Measurements from ENCODE around the gene CES5A. TPM values are rescaled to one million over a fixed set of nuclear protein-coding genes. Genes with fewer than 3 reads are reported as not detected.

Gene CES5A
- total and polyA plus RNA-seq, 2 donors (not counting 1 experiment from before 2014, with no cell fraction given) = not detected

- H3K9me3 Mint-ChIP-seq (ENCODE audit: insufficient read depth) = peaks cover 12% of the 10 kb centered on the region
- intact Hi-C loops (cut with micrococcal nuclease) = no loop called here
- no peaks in the 10 kb centered on the region for H3K4me1 ChIP-seq (ENCODE audit: control insufficient read depth in 2 of 2, insufficient read depth in 2 of 2, low read length in 2 of 2)
- no peak overlapping the region for H3K9ac ChIP-seq (ENCODE audit: low read length)
- no peaks in the 10 kb centered on the region for H4K20me1 ChIP-seq (ENCODE audit: control insufficient read depth, insufficient read depth, low read length, poor library complexity, severe bottlenecking)
- no peak for DNase-seq
- no peak for ATAC-seq (ENCODE audit: low read depth)
- POLR2A ChIA-PET = no interaction called here
- H2AFZ ChIP-seq (ENCODE audit: insufficient read depth, low read depth, low read length, poor library complexity, severe bottlenecking) = no peak overlapping the region
- H3K79me2 ChIP-seq (ENCODE audit: control insufficient read depth, insufficient read depth, low read length) = no peaks in the 10 kb centered on the region
- H3K9me3 ChIP-seq (ENCODE audit: control extremely low read depth in 1 of 3, control insufficient read depth in 2 of 3, insufficient read depth in 1 of 3, low read length in 2 of 3) = peaks cover 5 to 17% (median 7%) of the 10 kb centered on the region in 3 donors
- H3K4me3 ChIP-seq (ENCODE audit: control extremely low read depth in 1 of 5, extremely low read depth in 1 of 5, insufficient read depth in 1 of 5, low read depth in 2 of 5, low read length in 4 of 5) = no peak overlapping the region
- no peak overlapping the region for H3K27ac Mint-ChIP-seq
- TF ChIP-seq EZH2 (IDR thresholded peaks at IDR 0.05; ENCODE audit: borderline replicate concordance, insufficient read depth, low read depth, low read length, poor library complexity, severe bottlenecking) = no peak
- TF ChIP-seq, protein P1, sequence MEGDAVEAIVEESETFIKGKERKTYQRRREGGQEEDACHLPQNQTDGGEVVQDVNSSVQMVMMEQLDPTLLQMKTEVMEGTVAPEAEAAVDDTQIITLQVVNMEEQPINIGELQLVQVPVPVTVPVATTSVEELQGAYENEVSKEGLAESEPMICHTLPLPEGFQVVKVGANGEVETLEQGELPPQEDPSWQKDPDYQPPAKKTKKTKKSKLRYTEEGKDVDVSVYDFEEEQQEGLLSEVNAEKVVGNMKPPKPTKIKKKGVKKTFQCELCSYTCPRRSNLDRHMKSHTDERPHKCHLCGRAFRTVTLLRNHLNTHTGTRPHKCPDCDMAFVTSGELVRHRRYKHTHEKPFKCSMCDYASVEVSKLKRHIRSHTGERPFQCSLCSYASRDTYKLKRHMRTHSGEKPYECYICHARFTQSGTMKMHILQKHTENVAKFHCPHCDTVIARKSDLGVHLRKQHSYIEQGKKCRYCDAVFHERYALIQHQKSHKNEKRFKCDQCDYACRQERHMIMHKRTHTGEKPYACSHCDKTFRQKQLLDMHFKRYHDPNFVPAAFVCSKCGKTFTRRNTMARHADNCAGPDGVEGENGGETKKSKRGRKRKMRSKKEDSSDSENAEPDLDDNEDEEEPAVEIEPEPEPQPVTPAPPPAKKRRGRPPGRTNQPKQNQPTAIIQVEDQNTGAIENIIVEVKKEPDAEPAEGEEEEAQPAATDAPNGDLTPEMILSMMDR (IDR thresholded peaks at IDR 0.05) = no peak
- no peak overlapping the region for H3K4me3 Mint-ChIP-seq
- H3K4me2 ChIP-seq (replicated peaks; ENCODE audit: low read depth, low read length, poor library complexity, severe bottlenecking) = no peak overlapping the region
- peaks cover 32% of the 10 kb centered on the region for H3K27me3 Mint-ChIP-seq
- peaks cover 0 to 7% (median 1%) of the 10 kb centered on the region in 4 experiments for H3K27me3 ChIP-seq (replicated peaks in 1 of 4; ENCODE audit: control extremely low read depth in 1 of 4, control insufficient read depth in 3 of 4, insufficient read depth in 4 of 4, low read length in 3 of 4)
- CTCF ChIA-PET = interaction anchor here (1.2 kb wide), 1 partner anchor 35 kb away, joined by 4 read pairs; no protein-coding TSS in a partner anchor
- no peaks in the 10 kb centered on the region for H3K36me3 ChIP-seq (replicated peaks in 1 of 2; ENCODE audit: control extremely low read depth in 1 of 2, control insufficient read depth in 1 of 2, extremely low read depth in 1 of 2, insufficient read depth in 2 of 2, low read length in 1 of 2)
- H3K27ac ChIP-seq (ENCODE audit: low read length in 2 of 2) = no peak overlapping the region
- no CpG with 5 or more reads among the region's 3 CpGs for WGBS (ENCODE audit: insufficient coverage)
- no peaks in the 10 kb centered on the region for H3K4me1 Mint-ChIP-seq
Observed at GRCh38 chr16:55907661-55908060, 32.5 kb upstream of the CES5A start.

DNA sequence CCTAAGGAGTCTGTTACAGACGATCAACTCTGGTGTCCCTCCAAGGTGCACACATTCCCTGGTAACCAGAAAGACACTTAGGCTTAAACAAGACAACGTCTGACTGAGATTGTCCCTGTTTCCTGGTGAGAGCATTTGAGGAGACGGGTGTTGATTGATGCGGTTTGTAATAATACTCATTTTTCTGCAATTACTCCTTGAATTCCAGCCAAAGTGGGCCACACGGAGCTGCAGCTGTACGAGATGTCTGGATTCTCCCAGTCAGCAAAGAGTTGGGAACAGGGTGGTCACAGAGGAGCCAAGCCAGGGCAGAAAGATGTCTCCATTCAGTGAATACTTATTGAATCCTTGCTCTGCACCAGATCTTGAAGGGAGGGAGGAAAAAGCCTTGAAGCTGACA lies 30.9 kb upstream of the CES5A start:
- Mint-ChIP-seq H3K9me3 (ENCODE audit: insufficient read depth) (peaks cover 10% of the 10 kb centered on the region), H3K4me3 (no peak overlapping the region), H3K27me3 (peaks cover 22% of the 10 kb centered on the region), H3K4me1 (no peaks in the 10 kb centered on the region), H3K27ac (no peak overlapping the region)
- Histone ChIP-seq H3K4me1 (ENCODE audit: control insufficient read depth in 2 of 2, insufficient read depth in 2 of 2, low read length in 2 of 2) (no peaks in the 10 kb centered on the region), H3K79me2 (ENCODE audit: control insufficient read depth, insufficient read depth, low read length) (no peaks in the 10 kb centered on the region), H3K9me3 (ENCODE audit: control extremely low read depth in 1 of 3, control insufficient read depth in 2 of 3, insufficient read depth in 1 of 3, low read length in 2 of 3) (peaks cover 5 to 17% (median 7%) of the 10 kb centered on the region in 3 donors), H3K4me2 (replicated peaks; ENCODE audit: low read depth, low read length, poor library complexity, severe bottlenecking) (no peak overlapping the region), H3K9ac (ENCODE audit: low read length) (no peak overlapping the region), H3K27ac (ENCODE audit: low read length in 2 of 2) (no peak overlapping the region), H3K4me3 (ENCODE audit: control extremely low read depth in 1 of 5, extremely low read depth in 1 of 5, insufficient read depth in 1 of 5, low read depth in 2 of 5, low read length in 4 of 5) (no peak overlapping the region), H3K27me3 (replicated peaks in 1 of 4; ENCODE audit: control extremely low read depth in 1 of 4, control insufficient read depth in 3 of 4, insufficient read depth in 4 of 4, low read length in 3 of 4) (peaks cover 0 to 7% (median 1%) of the 10 kb centered on the region in 4 experiments), H2AFZ (ENCODE audit: insufficient read depth, low read depth, low read length, poor library complexity, severe bottlenecking) (no peak overlapping the region), H4K20me1 (ENCODE audit: control insufficient read depth, insufficient read depth, low read length, poor library complexity, severe bottlenecking) (no peaks in the 10 kb centered on the region), H3K36me3 (replicated peaks in 1 of 2; ENCODE audit: control extremely low read depth in 1 of 2, control insufficient read depth in 1 of 2, extremely low read depth in 1 of 2, insufficient read depth in 2 of 2, low read length in 1 of 2) (no peaks in the 10 kb centered on the region)
- intact Hi-C loops (cut with micrococcal nuclease) = no loop called here
- WGBS (ENCODE audit: insufficient coverage) = 64% methylated on average over 3 of the region's 6 CpGs
- TF ChIP-seq, protein P1 (IDR thresholded peaks at IDR 0.05) = no peak
- ATAC-seq (ENCODE audit: low read depth) (no peak), DNase-seq (no peak)
- ChIA-PET POLR2A (no interaction called here), CTCF (no interaction called here)

Measured in B cell (primary cell).